Skin of body (tissue), 2 donors: ENCODE measurements around the gene ZNF804A. TPM values are rescaled to one million over a fixed set of nuclear protein-coding genes. Genes with fewer than 3 reads are reported as not detected.
"Not testable (repeated sequence)": the region's sequence is repeated elsewhere in the genome, so short reads cannot be mapped to it uniquely, and the experiment has no call there.

Source experiments
- DNase-seq: peaks from one replicate; lab custom pipeline; 2025; lab: John Stamatoyannopoulos, UW
- total RNA-seq: library from RNA; depleted of rRNA; stranded (reverse); fragments of >200 nt; gene quantifications from one replicate; pipeline ENCODE4 v1.2.3, GENCODE V29; 2014

The ZNF804A gene
- total RNA-seq, 1 donor from 2014 or later: 0.30 TPM

DNA sequence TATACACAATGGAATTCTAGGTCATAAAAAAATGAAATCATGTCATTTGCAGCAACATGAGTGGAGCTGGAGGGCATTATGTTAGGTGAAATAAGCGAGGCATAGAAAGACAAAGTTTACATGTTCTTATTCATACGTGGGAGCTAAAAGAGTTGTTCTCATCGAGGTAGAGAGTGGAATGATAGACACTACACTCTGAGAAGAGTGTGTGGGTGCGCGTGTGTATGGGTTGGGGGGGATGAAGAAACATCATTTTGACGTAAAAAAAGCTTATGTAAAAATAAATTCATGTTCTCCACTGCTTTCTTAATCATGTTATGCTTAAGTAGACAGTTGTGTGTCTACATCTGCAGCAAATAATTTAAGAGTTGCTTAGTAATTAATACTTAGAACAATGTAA lies 123.6 kb downstream of the ZNF804A start:
- DNase-seq: no peak

DNA sequence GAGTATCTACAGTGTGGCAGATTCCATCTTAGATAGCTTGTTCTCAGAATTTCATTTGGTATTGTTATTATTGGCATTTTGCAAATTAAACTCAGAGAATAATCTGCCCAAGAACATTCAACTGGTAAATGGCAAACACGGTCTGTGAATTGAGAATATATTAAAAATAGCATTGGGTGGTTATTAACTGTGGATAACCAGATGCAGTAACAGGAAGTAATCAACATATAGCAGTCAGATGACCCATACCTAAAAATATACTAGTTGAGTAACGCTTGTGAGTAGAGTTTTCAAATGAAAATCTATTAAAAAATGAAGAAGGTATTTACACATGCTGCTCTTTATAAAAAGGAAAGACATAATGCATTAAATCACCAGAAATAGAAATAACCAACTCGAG lies 129.5 kb downstream of the ZNF804A start:
- DNase-seq: no peak

DNA sequence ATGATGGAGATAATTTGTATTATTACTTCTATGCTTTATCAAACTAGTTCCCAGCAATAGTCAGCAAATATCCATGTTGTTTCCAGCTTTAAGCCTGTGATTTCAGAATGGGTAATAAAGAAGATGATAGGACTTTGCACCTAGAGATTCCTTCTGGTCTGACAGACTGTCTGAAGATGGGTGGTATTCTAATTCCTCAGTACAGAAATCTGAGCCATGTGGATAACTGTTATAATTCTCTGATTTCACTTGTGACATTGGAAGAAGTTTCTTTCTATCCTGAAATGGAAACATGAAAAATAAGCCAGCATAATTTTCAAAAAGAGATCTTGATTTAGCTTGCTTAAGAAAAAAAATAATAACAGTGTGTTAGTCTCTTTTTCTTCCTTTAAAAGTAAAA lies 130.1 kb downstream of the ZNF804A start:
- no peak for DNase-seq

DNA sequence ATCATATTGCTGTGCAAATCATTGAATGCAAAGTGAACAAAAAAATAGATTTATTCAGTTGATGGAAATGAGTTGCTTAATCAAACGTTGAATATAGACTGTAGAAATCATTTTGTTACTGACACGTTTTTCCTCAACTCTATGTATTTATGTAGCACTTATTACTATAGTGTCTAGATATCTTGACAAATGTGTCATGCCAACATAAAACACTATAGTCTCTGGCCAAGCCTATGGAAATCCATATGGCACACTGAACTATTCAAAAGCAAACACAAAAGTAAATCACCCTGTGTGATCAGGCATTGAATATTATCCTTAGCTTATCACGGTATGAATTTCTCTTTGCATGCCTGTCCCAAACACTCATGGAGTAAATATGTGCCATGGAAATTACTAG lies 131.3 kb downstream of the ZNF804A start:
- no peak for DNase-seq

DNA sequence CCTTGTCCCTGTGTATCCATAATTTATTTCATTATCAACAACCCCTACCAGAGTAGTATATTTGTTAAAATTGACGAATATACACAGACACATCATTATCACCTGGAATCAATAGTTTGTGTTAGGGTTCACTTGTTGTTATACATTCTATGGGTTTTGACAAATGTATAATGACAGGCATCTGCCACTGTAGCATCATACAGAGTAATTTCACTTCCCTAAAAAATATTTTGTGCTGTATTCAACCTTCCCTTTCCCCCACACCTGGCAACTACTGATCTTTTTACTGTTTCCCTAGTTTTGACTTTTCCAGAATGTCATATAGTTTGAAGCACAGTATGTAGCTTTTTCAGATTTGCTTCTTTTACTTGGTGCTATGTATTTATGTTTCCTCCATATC lies 132.0 kb downstream of the ZNF804A start:
- DNase-seq: no peak

DNA sequence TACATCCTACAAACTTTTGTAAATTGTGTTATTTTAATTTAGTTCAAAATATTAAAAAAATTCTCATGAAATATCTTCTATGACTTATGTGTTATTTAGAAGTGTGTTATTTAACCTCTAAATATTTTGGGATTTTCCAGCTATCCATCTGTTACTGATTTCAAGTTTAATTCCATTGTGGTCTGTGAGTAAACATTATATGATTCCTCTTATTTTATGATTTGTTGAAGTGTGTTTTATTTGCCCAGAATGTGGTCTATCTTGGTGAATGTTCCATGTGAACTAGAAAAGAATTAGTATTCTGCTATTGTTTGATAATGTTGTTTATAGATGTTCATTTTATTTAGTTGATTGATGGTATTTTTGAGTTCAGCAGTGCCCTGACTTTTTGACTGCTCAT lies 136.0 kb downstream of the ZNF804A start:
- DNase-seq: no peak

DNA sequence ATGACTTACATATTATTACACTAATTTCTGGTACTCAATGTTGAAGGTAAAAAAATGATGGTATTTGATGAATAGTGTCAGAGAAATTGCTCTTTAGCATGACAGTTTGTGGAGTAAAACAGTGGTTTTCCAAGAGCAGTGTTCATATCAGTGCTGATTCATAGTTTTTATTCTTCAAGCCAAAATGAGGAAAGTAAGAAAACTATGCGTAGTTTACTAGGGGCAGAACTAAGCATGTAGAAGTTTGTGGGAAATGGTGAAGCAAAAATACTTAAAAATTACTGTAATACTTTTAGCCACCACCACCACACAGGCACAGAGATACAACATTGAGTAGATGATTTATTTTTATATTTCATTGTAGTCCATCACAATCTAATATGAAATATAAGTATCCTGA lies 137.3 kb downstream of the ZNF804A start:
- DNase-seq: no peak

DNA sequence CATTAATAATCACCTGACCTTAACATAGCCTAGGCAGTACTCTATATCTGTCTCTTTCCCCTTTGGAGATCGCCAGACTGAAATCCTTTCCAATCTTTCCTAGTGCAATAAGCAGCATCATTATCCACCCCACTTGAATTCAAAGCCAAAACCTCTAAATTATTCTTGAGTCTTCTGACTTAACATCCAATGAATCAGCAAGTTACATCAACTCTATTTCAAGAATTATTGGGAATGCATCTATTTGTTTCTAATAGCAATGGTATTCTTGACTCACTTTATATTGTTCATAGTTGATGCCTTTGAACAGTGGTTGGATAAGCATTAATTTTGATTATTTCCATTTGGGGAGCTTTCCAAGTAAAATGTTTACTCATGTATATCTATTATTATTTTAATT lies 144.8 kb downstream of the ZNF804A start:
- DNase-seq: no peak

DNA sequence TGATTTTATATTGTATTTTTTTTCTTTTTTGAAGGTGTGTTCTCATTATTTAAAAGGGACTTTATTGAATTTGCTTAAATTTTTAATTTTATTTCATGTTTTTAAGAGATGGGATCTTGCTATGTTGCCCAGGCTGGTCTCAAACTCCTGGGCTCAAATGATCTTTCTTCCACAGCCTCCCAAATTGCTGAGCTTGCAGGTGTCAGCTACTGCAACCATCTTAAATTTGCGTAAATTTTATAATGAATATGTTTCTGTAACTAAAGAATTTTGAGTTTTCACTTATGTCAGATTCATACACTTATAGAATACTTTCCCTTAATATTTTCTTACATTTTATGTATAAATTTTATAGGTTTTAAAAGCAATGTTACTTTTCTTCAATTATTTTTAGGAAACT lies 157.8 kb downstream of the ZNF804A start:
- DNase-seq: no peak

DNA sequence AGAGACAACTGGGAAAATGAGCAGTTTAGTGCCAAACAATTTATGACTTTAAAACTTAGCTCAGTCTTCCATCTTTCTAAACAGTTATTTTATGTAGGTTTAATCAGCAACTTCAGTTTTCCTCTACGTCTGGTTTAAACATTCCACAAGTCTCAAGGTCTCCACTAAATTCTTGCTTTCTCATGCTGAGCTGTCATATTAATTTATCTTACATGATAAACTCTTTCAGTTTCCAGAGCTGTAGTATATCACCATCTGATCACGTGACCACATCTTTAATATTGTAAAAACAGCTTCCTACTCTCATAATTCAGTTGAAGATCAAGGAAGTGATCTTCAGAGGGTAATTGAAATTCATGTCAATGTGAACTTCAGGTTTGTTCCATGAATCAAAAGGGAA lies 158.6 kb downstream of the ZNF804A start:
- no peak for DNase-seq

DNA sequence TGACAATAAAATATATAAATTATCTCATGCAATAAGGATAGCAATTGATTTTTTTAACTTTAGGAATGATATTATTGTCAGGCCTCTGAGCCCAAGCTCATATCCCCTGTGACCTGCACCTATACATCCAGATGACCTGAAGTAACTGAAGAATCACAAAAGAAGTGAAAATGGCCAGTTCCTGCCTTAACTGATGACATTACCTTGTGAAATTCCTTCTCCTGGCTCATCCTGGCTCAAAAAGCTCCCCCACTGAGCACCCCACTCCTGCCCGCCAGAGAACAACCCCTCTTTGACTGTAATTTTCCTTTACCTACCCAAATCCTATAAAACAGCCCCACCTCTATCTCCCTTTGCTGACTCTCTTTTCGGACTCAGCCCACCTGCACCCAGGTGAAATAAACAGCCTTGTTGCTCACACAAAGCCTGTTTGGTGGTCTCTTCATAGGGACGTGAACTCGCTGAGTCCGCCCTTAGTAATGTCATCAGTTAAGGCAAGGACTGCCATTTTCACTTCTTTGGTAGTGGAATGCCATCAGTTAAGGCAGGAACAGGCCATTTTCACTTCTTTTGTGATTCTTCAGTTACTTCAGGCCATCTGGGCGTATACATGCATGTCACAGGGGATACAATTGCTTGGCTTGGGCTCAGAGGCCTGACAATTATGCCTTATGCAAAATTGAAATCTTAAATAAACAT lies 161.4 kb downstream of the ZNF804A start:
- not testable (repeated sequence) for DNase-seq

DNA sequence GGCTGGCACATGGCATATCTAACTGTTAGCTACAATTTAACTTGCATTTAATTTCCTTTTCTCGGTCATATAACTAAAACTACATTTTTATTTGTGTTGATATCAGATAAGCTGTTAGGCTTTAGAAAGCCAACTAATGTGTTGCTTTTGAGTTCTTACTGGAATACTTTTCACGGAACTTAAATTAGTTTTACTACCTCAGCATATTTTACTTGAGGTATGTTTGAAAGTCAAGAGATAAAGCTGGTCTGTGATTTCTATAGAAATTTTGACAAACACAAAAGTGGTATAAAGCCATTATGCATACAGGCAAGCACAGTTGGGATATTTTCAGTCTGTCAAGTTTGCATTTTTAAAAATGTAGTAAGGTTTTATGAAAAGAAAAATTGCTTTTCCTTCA lies 162.6 kb downstream of the ZNF804A start:
- DNase-seq: no peak

DNA sequence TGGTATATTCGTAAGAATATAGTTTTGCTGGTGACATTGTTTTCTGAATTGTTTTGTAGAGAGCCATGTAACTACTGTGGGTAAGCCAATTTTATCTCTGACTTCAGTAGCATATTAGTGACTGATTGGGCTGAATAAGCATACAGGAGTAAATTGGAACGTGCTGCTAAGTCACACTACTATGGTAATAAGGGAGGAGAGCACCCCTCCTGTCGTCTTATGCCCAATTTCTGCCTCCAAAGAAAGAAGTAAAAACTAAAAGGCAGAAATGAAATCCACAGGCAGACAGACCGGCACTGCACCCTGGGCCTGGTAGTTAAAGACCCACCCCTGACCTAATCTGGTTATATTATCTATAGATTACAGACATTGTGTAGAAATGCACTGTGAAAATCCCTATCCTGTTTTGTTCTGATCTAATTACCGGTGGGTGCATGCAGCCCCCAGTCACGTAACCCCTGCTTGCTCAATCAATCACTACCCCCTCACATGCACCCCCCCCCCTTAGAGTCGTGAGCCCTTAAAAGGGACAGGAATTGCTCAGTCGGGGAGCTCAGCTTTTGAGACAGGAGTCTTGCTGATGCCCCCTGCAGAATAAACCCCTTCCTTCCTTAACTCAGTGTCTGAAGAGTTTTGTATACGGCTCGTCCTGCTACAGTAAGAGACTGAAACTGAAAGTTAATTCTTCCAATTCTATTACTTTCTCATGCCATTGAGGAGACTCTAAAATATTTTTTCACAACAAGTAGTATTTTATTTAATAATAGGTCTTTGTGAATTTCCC lies 167.0 kb downstream of the ZNF804A start:
- DNase-seq: no peak

DNA sequence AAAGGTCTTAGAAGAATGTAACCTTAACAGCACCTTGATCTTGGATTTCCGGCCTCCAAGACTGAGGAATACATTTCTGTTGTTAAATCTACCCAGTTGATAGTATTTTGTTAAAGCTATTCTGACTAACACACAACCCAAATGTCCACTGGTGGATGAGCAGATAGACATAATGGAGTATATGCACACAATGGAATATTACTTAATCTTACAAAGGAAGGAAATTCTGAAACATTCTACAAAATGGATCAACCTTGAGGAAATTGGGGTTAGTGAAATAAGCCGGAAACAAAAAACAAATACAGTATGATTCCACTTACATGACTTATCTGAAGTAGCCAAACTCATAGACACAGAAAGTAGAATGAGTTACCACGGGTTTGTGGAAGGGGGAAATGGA lies 168.7 kb downstream of the ZNF804A start:
- no peak for DNase-seq

DNA sequence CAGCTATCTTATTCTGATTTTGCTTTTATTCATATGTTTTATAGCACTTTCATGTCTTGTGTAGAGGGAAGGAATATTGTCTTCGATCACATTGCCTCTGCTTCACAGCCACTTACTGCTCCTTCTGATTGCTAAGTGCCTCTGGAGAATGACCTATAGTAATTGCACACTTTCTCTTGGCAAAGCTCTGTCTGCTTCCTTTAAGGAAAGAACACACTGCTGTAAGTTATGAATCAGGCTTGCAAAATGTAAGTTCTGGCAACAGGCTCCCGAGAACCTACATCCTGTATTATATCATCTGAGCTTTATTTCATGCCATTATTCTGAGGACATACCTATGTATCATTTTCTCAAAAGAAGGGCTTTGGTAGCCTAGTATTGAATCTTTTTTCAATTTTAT lies 170.7 kb downstream of the ZNF804A start:
- no peak for DNase-seq

DNA sequence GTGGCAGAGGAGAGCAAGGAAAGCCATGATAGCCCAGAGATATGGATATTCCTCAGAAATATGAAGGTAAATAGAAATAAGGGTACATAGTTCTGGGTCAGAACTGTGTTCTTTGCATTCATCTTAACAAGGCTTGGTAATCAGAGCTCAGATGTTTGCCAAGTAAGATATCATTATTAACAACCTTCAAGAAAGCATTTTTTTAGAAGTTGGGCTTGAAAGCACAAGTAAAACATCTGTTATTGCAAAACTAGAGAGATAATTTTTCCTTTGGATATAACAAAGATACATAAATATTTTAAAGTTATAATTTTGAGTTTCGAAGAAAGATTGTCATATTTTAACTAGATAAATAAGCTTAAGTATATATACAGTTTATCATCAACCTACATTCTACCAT lies 171.4 kb downstream of the ZNF804A start:
- no peak for DNase-seq

DNA sequence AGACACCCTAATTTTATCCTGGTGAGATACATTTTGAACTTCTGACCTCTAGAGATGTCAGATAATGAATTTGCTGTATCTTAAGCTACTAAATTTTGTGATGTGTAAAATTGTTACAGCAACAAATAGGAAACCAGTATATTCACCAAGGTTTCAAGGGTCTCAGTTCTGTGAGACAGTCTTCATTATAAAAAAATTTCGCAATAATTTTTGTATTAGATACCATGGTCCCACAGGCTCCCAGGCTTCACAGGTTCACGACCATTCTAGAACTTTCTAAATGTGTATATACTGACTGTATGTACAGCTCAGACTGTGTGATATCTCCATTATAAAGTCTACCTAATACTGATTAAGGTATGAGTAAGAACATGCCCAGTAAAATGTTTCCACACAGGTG lies 181.4 kb downstream of the ZNF804A start:
- no peak for DNase-seq

DNA sequence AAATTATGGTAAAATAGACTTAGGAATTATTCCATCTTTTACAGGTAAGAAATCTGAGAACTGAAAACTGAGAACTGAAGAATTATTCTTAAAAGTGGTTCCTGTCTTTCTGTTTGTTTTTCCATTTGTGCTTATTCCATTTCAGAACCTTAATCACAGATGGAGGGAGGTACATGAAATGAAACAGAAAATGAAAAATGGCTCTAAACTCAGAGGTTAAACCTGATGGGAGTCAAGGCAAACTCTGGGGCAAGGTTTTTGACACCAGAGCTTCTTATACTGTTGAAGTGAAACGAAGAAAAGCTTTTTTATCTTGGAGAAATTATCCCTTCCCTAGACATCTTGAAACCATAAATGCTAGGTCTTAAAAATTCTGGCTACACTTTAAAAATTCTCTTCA lies 182.1 kb downstream of the ZNF804A start:
- DNase-seq: no peak

DNA sequence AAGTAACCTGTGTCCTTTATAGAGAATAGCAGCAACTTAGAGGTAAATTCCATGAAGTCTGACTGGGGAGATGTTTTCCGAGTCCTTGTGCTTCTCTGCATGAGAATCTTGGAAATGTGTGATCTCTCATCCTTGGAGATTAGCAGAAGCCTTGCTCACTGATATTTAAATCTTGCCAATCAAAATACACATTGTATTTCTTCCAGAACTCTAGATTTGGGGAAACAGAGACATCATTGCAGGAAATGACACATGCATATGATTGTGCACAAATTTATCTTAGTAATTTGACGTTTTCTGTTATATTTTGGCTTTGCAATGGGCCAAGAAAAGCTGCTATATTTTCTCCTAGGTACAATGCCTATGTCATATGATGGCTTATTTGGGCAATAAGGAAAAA lies 182.6 kb downstream of the ZNF804A start:
- no peak for DNase-seq

DNA sequence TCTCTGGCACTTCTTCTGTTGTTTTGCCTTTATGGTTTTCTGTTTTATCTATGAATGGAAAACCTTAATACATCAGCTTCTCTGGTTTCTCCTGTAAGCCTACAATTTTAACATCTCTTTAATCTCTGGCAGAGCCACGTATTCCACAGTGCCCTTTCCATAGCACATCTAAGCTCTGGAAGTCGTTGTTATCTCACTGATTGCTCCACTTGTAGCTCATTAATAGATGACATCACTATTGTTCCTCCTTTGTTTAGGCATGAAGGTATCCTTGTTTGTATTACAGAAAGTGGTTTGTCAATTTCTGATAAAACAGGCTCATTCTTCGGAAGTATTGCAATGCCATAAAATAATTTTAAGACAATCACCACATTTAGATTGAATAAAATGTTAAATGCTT lies 185.2 kb downstream of the ZNF804A start:
- no peak for DNase-seq

DNA sequence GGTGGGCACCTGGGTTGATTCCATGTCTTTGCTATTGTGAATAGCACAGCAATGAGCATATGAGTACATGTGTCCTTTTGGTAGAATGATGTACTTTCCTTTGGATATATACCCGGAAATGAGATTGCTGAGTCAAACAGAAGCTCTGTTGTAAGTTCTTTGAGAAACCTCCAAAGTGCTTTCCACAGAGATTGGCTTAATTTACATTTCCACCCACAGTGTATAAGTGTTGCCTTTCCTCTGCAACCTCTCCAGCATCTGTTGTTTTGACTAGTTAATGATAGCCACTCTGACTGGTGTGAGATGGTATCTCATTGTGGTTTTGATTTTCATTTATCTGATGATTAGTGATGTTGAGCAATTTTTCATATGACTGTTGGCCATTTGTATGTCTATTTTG lies 194.8 kb downstream of the ZNF804A start:
- no peak for DNase-seq

DNA sequence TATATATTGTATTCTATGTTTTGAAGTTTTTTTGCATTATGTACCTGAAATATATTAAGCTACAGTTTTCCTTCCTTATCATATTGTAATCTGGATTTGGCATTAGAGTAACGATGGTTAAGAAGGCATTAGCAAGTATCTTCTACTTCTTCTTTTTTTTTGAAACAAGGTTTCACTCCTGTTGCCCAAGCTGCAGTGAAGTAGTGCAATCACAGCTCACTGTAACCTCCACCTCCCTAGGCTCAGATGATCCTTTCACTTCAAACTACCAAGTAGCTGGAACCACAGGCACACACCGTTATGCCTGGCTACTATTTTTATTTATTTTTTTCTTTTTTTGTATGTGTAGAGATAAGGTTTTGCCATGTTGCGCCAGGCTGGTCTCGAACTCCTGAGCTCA lies 201.1 kb downstream of the ZNF804A start:
- DNase-seq: no peak

DNA sequence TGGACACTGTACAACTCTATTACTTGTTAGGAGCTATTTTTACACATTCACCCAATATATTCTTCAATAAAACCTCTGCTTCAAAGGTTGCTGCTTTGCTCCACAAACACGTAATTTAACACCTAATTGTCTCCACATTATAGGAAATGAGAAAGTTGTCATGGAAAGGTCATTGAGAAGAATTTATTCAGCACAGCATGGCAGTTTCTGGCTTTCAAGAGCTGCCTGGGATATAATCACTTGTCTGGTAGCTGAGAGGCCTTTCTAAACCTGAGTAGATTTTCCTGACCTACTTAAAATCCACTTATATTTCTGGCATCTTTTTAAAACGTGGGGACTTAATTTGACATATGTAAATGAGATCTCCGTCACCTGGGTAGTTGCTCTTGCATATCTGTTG lies 216.1 kb downstream of the ZNF804A start:
- no peak for DNase-seq
